ENCODE measurements around the gene CRYZL1. TPM values are rescaled to one million over a fixed set of nuclear protein-coding genes. Genes with fewer than 3 reads are reported as not detected.

CRYZL1 gene
- total and polyA plus RNA-seq, 2 of the 8 experiments (the other 6 are each of a cell fraction or from before 2014, with no cell fraction given): 15.6 to 15.8 TPM

DNA sequence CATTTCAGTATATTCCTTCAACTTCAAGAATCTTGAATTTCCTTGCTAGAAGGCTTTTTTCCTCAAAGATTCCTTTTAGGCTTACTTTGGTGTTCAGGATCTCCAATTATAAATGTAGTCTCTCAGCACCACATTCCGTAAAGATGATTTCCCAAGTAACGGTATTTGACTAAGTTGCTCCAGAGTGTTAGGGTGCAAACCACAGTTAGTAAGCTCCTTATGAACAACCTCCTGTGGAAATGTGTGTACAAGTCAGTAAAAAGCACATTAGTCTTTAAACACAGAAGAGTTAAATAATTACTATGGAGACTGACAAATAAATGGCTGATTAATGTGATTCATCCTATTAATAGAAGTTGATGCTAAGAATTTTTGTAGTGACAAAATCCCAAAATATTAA is 63.3 kb downstream of the CRYZL1 start:
- Histone ChIP-seq H3K23ac (ENCODE audit: insufficient read length) (no peak overlapping the region), H2BK120ac (replicated peaks; ENCODE audit: low read depth, low read length) (no peak overlapping the region)
- TF ChIP-seq, protein P1, sequence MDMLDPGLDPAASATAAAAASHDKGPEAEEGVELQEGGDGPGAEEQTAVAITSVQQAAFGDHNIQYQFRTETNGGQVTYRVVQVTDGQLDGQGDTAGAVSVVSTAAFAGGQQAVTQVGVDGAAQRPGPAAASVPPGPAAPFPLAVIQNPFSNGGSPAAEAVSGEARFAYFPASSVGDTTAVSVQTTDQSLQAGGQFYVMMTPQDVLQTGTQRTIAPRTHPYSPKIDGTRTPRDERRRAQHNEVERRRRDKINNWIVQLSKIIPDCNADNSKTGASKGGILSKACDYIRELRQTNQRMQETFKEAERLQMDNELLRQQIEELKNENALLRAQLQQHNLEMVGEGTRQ (IDR thresholded peaks at IDR 0.05; ENCODE audit: low read length): no peak
- TF ChIP-seq GABPA (IDR thresholded peaks at IDR 0.05; ENCODE audit: borderline replicate concordance, insufficient read depth, low read length) (no peak), CEBPB (IDR thresholded peaks at IDR 0.05; ENCODE audit: low read depth, low read length) (no peak), SIN3A (conservative IDR thresholded peaks at IDR 0.05 in 1 of 2, IDR thresholded peaks at IDR 0.05 in 1 of 2; ENCODE audit: low read depth in 1 of 2, low read length in 2 of 2) (no peak), HDAC6 (IDR thresholded peaks at IDR 0.05; ENCODE audit: low read depth, low read length) (no peak), RXRA (IDR thresholded peaks at IDR 0.05; ENCODE audit: insufficient read depth, low read depth, low read length) (no peak), HDAC2 (IDR thresholded peaks at IDR 0.05; ENCODE audit: borderline replicate concordance in 1 of 2, low read depth in 2 of 2, low read length in 2 of 2) (no peak), RAD21 (IDR thresholded peaks at IDR 0.05 in 1 of 2, conservative IDR thresholded peaks at IDR 0.05 in 1 of 2; ENCODE audit: low read depth in 2 of 2, low read length in 2 of 2) (no peak)
- TF ChIP-seq, protein P2, sequence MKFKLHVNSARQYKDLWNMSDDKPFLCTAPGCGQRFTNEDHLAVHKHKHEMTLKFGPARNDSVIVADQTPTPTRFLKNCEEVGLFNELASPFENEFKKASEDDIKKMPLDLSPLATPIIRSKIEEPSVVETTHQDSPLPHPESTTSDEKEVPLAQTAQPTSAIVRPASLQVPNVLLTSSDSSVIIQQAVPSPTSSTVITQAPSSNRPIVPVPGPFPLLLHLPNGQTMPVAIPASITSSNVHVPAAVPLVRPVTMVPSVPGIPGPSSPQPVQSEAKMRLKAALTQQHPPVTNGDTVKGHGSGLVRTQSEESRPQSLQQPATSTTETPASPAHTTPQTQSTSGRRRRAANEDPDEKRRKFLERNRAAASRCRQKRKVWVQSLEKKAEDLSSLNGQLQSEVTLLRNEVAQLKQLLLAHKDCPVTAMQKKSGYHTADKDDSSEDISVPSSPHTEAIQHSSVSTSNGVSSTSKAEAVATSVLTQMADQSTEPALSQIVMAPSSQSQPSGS (IDR thresholded peaks at IDR 0.05; ENCODE audit: low read length): no peak
- TF ChIP-seq, protein P3, sequence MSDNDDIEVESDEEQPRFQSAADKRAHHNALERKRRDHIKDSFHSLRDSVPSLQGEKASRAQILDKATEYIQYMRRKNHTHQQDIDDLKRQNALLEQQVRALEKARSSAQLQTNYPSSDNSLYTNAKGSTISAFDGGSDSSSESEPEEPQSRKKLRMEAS (IDR thresholded peaks at IDR 0.05): no peak

More for the DNA sequence above, 63.3 kb downstream of the CRYZL1 start:
- Histone ChIP-seq H3K9ac (replicated peaks in 1 of 4; ENCODE audit: extremely low read depth in 1 of 4, low read depth in 3 of 4, low read length in 3 of 4) (no peak overlapping the region), H2AK5ac (ENCODE audit: low read depth, low read length) (no peak overlapping the region), H4K20me1 (replicated peaks in 1 of 2; ENCODE audit: control insufficient read depth in 1 of 2, insufficient read depth in 2 of 2, low read length in 2 of 2) (peaks cover 1 to 2% of the 10 kb centered on the region in 2 experiments), H3K27ac (ENCODE audit: low read depth, low read length) (no peak overlapping the region), H3K79me2 (ENCODE audit: control insufficient read depth in 1 of 2, insufficient read depth in 2 of 2, low read length in 2 of 2) (no peaks in the 10 kb centered on the region), H4K8ac (ENCODE audit: extremely low read depth, insufficient read depth, low read length) (no peak overlapping the region), H2BK15ac (ENCODE audit: low read length) (no peak overlapping the region), H3K4me3 (ENCODE audit: extremely low read depth in 1 of 4, insufficient read depth in 2 of 4, low read depth in 3 of 4, low read length in 4 of 4) (no peak overlapping the region), H3K23me2 (ENCODE audit: low read depth, low read length) (no peaks in the 10 kb centered on the region), H3K4me2 (ENCODE audit: insufficient read depth in 1 of 2, low read depth in 2 of 2, low read length in 2 of 2) (no peak overlapping the region), H3K56ac (replicated peaks; ENCODE audit: insufficient read length, low read depth, low read length) (no peak overlapping the region), H3K4me1 (replicated peaks in 1 of 4; ENCODE audit: control insufficient read depth in 3 of 4, insufficient read depth in 4 of 4, low read length in 3 of 4) (no peaks in the 10 kb centered on the region), H4K91ac (replicated peaks; ENCODE audit: insufficient read length, low read length) (no peak overlapping the region), H2BK20ac (ENCODE audit: low read length) (no peak overlapping the region), H3K18ac (ENCODE audit: extremely low read depth, low read length) (no peak overlapping the region), H2BK5ac (ENCODE audit: low read depth, low read length) (no peak overlapping the region), H4K5ac (ENCODE audit: insufficient read length, low read depth, low read length) (no peak overlapping the region), H2AFZ (ENCODE audit: low read length) (no peak overlapping the region), H3K79me1 (ENCODE audit: low read depth, low read length) (no peaks in the 10 kb centered on the region), H3K36me3 (ENCODE audit: control insufficient read depth in 2 of 4, insufficient read depth in 4 of 4, low read length in 3 of 4) (peaks cover 13 to 70% (median 36%) of the 10 kb centered on the region in 4 experiments; a peak in 7 of 8 replicates), H3K9me3 (ENCODE audit: insufficient read depth in 2 of 2, low read depth in 1 of 2, low read length in 1 of 2) (no peaks in the 10 kb centered on the region), H2BK12ac (ENCODE audit: low read depth, low read length) (no peak overlapping the region), H3K14ac (ENCODE audit: insufficient read length) (no peak overlapping the region), H3K4ac (replicated peaks; ENCODE audit: insufficient read length, low read depth, low read length) (no peak overlapping the region), H3K27me3 (replicated peaks in 1 of 4; ENCODE audit: control insufficient read depth in 3 of 4, extremely low read depth in 1 of 4, insufficient read depth in 3 of 4, low read length in 3 of 4) (no peaks in the 10 kb centered on the region)
- FAIRE-seq (no peak), DNase-seq (ENCODE audit: low read depth in 1 of 2, low spot score in 2 of 2) (no peak)
- CTCF ChIA-PET (ENCODE audit: partially characterized antibody): no interaction called here
- POLR2A ChIA-PET (ENCODE audit: partially characterized antibody): interaction anchor here (0.9 to 3.3 kb wide), 10 partner anchors 9 to 55 kb away, joined by 3 to 16 read pairs (median 5); partner anchors contain the start of genes DONSON, GART and SON
- 92% methylated on average over 2 of the region's 2 CpGs; no CpG with 5 or more reads in 1 of the 2 experiments for WGBS, 2 experiments (ENCODE audit: extremely low coverage in 1 of 2, insufficient coverage in 1 of 2, insufficient read length in 1 of 2, insufficient replicate concordance in 2 of 2, low coverage in 1 of 2, low lambda C conversion rate in 2 of 2, missing lambda C conversion rate in 1 of 2)

Measured in H1 (cell line).